DMS79 treated with DMSO at 0.1 percent for 48 hours (cell line): ENCODE data around the gene ADAMTS1.

ENCODE experiments used
- DNase-seq: peaks from one replicate; lab custom pipeline; 2025; lab: John Stamatoyannopoulos, UW

Gene ADAMTS1

DNA sequence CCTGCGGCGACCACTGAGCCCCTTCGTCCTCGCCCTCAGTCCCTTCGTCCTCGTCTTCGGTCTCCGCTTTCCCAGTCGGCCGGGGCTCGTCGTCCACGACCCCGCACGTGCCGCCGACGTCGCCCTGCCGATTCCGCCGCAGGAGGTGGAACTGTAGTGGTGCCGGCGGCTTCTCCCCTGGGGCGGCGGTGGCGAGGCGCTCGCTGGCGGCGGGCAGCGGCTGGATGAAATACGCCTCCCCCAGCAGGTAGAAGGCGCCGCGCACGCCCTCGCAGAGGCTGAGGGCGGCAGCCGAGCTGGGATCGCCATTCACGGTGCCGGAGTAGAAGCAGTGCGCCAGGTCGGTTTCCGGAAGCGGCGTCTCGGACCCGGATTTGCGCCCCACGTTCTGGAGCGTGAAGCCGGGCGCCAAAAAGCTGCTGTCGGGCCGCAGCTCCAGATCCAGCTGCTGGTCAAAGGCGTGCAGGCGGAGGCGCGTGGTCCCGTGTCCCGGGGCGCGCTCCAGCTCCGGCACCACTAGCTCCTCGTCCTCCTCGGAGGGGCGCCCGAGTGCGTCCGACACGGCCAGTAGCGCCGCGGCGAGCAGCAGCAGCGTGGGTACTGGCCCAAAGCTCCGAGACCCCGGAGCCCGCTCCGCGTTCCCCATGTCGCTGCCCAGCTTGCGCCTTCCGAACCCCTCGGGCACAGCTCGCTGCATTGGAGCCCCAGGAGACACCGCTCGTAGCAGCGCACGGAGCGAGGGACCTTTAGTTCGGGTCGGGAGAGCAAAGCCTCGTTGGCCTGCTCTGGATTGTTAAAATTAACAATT is 747 bp downstream of the ADAMTS1 start:
- no peak for DNase-seq

DNA sequence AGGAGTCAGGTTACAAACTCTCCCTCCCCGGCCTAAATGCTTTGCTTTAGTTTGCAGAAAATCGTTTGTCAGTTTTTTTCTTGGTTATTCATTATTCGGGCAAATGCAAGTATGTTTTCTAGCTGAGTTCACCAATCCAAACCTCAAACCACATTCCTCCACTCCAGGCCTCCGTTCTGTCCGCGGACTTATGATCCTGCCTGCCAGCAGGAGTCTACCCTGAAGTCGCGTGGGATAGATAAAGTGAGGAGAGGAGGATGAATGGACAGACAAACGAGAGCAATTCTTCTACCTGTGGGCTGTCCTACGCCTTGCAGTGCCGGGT is 1.3 kb downstream of the ADAMTS1 start:
- no peak for DNase-seq

DNA sequence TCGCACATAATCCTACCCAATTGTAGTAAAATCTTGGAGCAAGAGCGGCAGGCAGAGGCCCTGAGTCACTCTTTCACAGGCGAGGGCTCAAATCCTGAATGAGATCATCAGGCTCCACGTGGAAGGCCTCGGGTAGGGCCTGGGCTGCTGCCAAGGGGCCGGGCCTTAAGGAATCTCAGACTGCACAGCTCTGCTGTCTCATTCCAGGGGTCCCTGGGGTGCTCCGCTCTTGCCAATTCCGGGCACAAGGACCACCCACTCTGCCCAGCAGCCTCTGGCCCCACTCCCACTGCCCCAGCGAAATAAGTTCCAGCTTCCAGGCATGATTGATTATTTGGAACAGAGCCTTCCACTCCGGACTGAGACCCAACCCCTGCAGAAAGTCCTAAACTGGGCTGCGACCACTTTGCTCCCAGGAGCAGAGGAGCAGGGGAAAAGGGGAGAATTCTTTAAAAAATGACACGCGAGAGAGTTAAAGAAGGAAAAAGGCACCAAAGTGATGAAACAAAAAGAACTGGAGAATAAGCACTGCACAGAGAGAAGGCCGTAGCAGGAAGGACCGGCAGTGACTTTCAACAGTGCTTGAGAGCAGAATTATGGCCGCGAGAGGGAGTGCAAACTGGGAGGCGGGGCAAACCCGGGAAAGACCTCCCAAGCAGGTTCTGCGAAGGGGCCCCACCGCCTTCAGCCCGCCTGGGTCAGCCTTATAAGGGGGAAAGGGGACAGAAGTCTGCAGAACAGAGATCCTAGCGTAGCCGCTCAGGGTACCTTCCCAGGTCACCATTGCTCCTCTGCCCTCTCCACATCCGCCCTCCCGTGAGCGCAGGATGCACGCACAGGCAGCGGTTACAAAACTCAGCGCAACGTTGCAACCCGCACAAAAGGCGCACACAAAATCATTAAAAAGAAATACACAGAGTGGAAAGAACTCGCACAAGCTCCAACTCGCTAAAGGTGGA is 2.0 kb downstream of the ADAMTS1 start:
- DNase-seq = no peak

DNA sequence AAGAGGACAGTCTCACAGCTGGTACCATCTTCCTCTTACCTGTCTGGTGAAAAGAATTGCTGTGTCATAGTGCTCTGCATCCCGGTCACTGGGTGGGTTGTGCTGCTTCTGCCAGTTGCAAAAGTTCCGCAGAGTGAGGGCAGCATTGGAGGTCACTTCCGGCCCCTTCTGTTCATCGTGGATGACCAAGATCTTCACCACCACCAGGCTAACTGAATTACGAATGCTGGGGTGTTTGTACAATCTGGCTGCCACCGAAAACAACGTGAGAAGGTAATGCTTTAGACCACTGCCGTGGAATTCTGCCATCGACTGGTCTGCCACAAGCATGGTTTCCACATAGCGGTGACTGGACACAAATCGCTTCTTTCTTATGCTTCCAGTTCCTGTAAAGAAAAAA is 2.9 kb downstream of the ADAMTS1 start:
- DNase-seq = no peak

DNA sequence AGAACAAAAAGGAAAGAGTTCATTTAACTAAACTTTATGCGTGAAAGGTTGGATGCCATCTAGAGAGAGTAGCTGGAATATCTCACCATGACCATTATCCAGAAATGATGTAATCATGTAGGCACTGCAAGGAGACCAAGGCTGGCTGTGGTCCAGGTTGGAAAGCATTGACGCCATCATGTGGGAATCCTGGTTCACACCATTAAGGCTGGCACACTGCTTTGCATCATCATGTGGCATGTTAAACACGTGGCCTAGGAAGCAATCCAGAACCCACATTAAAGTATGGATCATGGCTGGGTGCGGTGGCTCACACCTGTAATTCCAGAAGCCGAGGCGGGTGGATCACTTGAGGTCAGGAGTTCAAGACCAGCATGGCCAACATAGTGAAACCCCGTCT is 4.3 kb downstream of the ADAMTS1 start:
- DNase-seq = no peak

DNA sequence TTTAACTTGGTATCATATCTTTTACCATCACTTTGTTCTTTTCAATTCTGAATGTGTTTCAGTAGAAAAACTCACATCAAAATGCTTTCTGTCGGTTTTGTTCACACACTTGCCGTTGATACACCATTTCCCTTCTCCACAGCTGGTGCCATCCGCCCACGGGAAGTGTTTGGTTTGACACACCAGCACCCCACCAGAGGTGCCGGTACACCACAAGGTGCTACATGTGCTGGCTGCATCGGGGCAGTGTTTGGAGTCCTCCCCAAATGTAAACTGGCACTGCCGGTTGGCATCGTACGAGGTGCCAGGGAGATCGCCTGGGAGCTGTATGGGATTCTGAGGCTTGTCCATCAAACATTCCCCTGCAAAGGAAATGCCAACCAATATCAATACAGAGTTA is 5.0 kb downstream of the ADAMTS1 start:
- DNase-seq = no peak

DNA sequence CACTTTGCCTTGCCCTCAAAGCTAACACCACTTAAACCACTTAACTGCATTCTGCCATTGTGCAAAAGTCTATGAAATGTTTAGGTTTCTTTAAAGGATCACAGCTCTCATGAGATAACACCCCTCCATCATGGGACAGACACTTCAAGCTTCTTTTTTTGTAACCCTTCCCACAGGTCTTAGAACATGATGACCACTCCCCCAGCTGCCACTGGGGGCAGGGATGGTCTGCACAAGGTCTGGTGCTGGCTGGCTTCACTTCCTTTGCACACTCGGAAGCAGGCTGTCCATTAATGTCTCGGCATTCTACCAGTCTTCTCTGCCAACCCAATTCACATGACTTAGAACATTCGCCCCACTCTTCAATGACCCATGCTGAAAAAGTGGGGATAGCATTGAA is 7.7 kb downstream of the ADAMTS1 start:
- no peak for DNase-seq

DNA sequence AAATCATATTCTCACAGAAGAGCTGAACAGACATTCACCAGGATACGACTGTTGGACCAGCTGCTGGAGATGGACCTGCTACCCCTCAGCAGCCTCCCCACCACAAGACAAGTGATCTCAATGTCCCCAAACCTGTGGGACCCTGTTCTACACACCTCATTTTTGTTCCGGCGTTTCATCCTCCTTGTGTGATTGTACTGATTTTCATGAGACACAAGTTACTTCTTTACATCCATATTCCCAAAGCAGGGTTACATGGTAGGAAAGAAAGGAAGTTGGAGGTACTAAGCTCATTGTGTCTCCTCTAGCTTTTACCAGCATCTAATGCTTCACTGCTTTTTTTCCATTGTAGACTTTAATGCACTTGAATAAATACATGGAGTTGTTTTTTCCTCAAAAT is 8.7 kb downstream of the ADAMTS1 start:
- DNase-seq = no peak

DNA sequence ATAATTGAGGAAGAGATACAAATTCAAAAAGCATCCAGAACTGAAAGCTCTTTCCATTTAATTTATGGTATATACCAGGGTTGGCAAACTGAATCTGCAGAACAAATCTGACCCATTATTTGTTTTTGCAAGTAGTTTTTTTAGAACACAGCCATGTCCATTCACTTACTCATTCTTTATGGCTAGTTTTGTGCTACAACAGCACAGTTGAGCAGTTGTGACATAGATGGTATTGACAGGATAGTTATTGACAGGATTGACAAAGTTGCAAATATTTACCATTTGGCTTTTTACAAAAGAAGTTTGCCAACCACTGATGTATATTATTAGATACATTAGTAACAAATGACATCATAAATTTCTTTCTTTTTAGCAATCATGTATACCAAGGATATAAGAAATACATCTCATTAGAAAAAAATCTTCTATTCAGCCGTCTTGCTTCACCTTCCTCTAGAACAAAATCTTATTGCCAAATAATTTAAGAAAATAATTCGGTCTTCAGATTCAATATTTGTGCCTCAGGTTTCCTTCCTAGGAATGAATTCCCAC is 9.4 kb downstream of the ADAMTS1 start:
- DNase-seq = no peak

DNA sequence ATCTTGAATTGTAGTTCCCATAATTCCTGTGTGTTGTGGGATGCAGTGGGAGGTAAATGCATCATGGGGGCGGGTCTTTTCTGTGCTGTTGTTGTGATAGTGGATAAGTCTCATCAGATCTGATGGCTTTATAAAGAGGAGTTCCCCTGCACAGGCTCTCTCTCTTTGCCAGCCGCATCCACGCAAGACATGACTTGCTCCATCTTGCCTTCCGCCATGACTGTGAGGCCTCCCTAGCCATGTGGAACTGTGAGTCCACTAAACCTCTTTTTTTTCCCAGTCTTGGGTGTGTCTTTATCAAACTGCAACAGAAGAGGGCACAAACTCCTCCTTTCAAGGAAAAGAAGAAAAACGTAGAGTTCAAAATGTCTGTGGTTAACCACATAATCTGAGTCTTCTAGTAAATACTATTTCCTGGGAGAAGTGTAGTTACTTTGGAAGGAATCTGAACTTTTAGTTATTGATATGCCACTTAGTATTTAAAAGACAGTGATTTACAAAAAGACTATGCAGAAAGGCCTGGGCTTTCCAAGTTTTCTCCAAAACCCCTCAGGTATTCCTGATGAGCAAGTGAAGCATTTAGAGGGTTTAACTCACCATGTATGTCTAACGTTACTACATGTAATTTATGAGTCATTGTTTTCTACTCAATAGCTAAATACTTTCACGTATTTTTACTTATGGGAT is 10.0 kb downstream of the ADAMTS1 start:
- no peak for DNase-seq

DNA sequence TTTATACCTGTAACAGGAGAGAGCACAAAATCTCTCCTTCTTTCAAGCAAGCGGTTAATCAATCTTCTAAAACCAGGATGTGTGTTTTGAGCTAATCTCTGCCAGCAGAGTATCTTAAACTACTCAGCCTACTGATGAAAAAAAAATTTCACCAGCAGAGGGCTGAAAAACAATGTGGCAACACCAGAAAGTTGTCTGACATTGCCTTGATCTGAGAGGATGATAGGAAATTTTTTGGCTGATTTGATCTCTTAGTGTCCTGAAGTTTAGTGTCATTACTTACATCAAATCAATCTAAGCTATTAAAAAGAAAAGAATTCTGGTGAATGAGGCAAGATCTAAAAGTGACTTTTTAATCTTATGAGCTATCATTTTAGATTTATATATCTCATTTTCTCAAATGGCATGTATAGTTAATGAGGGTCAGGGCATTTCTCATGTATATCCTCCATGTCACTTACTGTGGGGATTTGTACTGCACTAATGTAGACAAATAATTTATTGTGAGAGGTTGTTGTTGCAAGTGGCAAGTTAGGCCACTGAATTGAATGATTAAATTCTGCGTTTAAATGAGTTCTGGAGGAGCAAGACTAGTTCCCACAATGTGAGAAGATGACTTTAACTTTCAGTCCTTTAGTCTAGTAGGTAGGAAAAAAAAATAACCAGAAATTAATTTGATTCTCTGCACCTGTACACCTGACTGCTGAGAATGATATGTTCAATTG is 10.9 kb downstream of the ADAMTS1 start:
- DNase-seq = no peak

DNA sequence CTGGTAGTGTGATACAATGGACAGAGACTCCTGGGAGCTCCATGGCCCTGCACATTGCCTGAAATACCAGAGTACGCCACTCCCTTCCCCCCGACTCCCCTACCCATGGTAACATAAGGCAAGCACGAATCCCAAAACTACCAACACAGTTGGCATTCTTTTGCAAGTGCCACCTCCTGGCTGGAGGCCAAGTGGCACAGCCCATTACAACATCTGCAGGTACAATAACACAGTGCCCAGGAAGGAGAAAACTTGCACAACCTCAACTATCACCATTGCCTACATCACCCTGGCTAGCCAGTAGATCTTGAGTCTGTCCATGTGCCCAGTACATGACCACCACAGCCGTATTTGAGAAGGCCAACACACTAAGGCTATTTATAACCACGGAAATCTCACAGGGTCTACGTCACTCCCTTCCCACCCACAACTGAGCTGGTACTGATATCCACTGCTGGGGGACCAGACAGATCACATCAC is 11.7 kb downstream of the ADAMTS1 start:
- DNase-seq = no peak

DNA sequence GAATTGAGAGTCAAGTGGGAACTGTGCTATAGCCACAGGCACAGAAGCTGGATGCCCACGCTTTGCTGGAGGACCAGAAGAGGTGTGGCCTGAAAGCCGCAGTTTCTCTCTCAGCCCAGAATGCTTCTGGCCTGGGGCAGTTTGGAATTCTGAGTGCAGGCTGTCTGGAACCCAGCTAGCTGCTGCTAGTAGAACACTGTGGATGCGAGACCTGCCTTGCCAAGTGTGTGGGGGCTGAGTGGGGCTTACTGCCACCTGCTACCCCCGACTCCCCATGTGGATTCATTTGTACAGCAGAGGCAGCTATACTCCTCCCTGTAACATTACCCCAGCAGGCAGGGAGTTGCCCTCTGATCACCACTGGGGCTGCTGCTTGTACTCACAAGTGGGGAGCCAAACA is 12.2 kb downstream of the ADAMTS1 start:
- DNase-seq = no peak

DNA sequence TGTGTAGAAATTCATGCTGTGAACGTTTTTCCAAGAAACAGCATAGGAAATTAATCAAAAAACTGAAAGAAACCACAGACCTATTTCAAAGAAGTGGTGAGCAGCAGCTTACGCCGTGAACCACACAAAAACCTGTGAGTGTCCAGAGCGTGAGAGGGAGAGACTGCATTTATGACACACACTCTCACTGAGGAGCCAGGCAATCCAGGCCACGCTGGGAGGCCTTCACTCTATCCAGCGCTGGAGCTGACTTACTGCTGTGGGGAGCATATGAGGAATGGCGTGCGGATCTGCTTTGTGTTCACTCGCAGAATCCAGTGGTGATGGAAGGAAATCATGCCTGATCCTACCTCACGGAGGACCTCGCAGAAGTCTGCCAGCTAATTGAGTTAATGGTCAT is 12.7 kb downstream of the ADAMTS1 start:
- DNase-seq = no peak

DNA sequence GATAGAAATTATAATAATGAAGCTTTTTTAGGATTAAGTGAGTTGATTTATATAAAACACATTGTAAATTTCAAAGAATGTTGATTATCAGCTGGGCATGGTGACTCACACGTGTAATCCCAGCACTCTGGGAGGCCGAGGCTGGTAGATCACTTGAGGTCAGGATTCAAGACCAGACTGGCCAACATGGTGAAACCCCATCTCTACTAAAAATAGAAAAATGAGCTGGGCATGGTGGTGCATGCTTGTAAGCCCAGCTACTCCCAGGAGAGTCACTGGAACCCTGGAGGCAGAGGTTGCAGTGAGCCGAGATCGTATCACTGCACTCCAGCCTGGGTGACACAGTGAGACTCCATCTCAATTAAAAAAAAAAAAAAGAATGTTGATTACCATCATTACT is 18.4 kb downstream of the ADAMTS1 start:
- no peak for DNase-seq

DNA sequence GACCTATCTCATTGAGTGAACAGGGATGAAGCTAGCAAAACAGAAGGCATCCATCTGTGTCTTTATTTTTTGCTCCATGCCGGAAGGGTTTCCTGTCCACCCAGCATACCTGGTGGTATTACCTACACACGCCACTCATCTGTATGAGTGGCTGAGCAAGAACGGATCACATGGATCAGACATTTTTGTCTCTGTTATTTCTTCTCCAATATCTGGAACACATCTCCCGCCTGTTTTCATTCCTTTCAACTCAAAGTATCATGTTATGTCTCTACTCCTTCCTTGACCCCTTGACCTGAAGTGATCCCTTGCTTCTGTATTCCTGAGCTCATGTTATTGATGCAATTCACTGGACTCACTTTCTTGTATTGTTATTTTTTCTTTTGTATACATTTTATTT is 24.7 kb downstream of the ADAMTS1 start:
- no peak for DNase-seq

DNA sequence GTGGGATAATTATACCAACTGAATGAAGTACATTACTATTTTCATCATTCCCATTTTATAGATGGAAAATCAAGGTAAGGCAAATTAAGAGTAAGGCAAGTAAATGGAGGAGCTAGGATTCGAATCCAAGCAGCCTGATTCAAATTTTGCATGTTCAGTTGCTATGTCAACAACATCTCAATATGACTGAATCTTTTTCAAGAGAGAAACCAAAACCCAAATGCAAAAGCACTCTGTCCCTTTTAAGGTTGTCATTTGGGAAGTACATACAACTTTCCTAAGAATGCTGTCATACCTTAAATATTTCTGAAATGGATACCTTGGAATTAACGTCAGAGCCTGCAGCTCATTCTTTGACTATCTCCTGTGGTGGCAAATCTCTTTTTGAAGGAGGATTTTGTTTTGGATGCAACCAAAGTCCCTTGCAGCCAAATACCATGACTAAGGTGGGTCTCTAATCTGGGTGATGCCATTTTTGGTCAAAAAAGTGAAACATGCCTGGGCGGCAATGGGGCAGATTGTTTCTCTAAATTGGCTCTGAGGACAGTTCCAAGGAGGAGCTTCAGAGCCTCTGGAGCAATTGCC is 25.4 kb downstream of the ADAMTS1 start:
- DNase-seq = no peak

DNA sequence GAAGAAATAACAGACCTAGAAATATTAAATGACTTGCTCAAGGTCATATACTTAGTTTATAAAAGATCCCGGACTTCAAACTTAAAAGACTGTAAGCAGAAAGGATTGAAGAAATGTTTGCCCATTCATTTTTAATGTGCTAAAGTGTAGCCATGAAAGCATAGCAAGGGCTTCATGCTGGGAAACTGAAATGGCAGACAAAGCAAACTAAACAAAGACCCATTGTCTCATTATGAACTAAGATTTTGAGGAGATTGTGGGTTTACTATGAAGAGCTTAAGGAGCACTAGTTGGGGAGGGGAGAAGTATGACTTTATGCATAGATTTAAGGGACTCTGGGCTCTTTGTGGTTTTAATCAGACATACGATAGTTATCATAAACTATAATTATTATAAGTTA is 26.3 kb downstream of the ADAMTS1 start:
- DNase-seq = no peak

DNA sequence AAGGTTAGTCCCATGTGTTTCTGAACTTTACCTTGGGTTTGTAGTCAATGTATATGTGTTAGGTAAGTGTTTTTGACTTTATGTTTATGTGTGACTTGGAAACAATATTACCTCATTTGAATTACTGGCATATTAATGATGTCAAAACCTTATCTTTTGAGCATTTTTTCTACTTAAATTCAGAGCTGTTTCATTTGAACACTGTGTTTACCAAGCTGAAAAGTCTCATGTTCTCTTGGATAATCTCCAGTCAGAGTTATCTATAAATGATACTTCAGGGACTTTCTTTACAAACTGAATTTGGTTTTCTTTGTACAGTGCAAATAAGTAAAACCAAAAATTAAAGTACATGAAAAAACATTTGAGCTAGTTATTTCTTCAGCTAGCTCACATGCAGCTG is 30.0 kb downstream of the ADAMTS1 start:
- no peak for DNase-seq

DNA sequence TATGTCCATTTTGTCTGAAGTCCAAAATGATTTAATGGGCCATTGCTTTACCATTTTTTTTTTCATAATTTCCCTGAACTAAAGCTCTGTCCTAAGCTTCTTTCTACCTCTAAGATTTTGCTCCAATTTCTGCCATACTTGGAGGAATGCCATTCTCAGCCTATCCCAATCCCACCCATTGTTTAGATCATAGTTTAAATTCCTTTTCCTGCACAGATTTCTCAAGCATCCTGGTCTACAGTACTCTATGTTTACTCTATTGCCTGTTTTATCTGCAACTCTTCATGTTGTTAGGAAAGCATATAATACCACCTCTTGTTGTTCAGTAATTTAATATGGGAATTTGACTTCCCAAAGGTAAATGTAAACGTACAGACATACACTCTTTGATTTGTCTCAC is 30.8 kb downstream of the ADAMTS1 start:
- DNase-seq = no peak

DNA sequence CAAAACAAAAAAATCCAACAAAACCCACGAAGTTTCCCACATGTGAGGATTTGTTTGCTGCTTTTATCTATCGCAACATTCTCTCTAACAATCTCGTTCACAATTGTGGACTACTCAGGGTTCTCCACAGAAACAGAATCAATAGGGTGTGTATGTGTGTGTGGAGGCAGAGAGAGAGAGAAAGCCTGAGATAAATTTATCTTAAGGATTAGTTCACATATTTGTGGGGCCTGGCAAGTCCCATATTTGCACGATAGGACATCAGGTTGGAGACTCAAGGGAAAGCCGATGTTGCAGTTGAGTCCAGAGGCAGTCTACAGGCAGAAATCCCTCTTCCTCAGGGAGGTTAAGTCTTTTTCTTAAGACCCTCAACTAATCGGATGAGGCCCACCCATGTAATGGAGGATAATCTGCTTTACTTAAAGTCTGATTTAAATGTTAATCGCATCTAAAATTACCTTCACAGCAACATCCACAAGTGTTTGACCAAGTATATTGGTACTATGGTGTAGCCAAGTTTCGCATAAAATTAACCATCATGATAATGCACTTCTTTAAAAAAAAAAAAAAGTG is 31.7 kb downstream of the ADAMTS1 start:
- no peak for DNase-seq
